Measurements from ENCODE around the gene MRPS27. TPM values are rescaled to one million over a fixed set of nuclear protein-coding genes. Genes with fewer than 3 reads are reported as not detected.

The MRPS27 gene
- total and polyA plus RNA-seq, 2 of the 4 experiments (the other 2 are of a cell fraction): 46.9 to 90.5 TPM

- CTCF ChIA-PET: interaction anchor here (1.5 kb wide), 1 partner anchor 9 kb away, joined by 8 read pairs; no protein-coding TSS in a partner anchor
- WGBS, 2 experiments (ENCODE audit: extremely low coverage in 2 of 2, insufficient read length in 1 of 2): 75% methylated on average over 1 of the region's 2 CpGs; no CpG with 5 or more reads in 1 of the 2 experiments
- TF ChIP-seq ELK1 (IDR thresholded peaks at IDR 0.05; ENCODE audit: borderline replicate concordance, low read depth, low read length): no peak
- no peak for TF ChIP-seq RCOR1 (IDR thresholded peaks at IDR 0.05; ENCODE audit: insufficient replicate concordance, low read length)
Observed at GRCh38 chr5:72266862-72267261, 53.2 kb downstream of the MRPS27 start.

More at GRCh38 chr5:72266862-72267261, 53.2 kb downstream of the MRPS27 start:
- no peak overlapping the region for H3K18ac ChIP-seq (ENCODE audit: low read depth, low read length)
- ATAC-seq (ENCODE audit: low read depth): no peak
- no peak overlapping the region for H4K5ac ChIP-seq (ENCODE audit: low read depth, low read length)
- no peak overlapping the region for H3K4me2 ChIP-seq (ENCODE audit: low read depth, low read length)
- BruUV-seq (replicated peaks): no TSS peak
- H4K20me1 ChIP-seq (ENCODE audit: insufficient read depth, low read length): peaks cover 3% of the 10 kb centered on the region; the same call in 1 of the 2 replicates
- no peak overlapping the region for H2BK20ac ChIP-seq (ENCODE audit: low read depth, low read length)
- no peaks in the 10 kb centered on the region for H3K27me3 ChIP-seq (ENCODE audit: control insufficient read depth, insufficient read depth, low read length)
- H3K23ac ChIP-seq (ENCODE audit: low read depth, low read length): no peak overlapping the region
- no peak overlapping the region for H3K4ac ChIP-seq (ENCODE audit: low read depth, low read length)
- dilution Hi-C loops (cut with HindIII; ENCODE audit: low sequenced_read_pairs, unreplicated experiment): no loop called here
- H3K9me1 ChIP-seq (ENCODE audit: insufficient read depth, low read length): no peaks in the 10 kb centered on the region
- no peak overlapping the region for H4K8ac ChIP-seq (ENCODE audit: low read depth in 2 of 2, low read length in 2 of 2)
- H3K14ac ChIP-seq (replicated peaks; ENCODE audit: low read depth, low read length): no peak overlapping the region
- H3K27ac ChIP-seq (ENCODE audit: insufficient read depth, low read length): no peak overlapping the region
- no peaks in the 10 kb centered on the region for H3K9me3 ChIP-seq (ENCODE audit: control insufficient read depth, insufficient read depth, low read length)
- no peak overlapping the region for H2AFZ ChIP-seq (replicated peaks; ENCODE audit: low read length, poor library complexity)
- H3K36me3 ChIP-seq (ENCODE audit: control insufficient read depth, insufficient read depth, low read length): no peaks in the 10 kb centered on the region
- no peak overlapping the region for H2AK9ac ChIP-seq (replicated peaks; ENCODE audit: low read depth, low read length, poor library complexity)
- H2BK15ac ChIP-seq (ENCODE audit: low read depth, low read length): no peak overlapping the region
- H2BK5ac ChIP-seq (ENCODE audit: low read depth, low read length, poor library complexity, severe bottlenecking): no peak overlapping the region
- intact Hi-C loops (cut with micrococcal nuclease): no loop called here
- peaks cover 21 to 30% of the 10 kb centered on the region in 2 experiments for H3K79me1 ChIP-seq (ENCODE audit: low read depth in 1 of 2, low read length in 2 of 2)
- H3K9ac ChIP-seq (ENCODE audit: low read depth, low read length): no peak overlapping the region
- H4K91ac ChIP-seq (ENCODE audit: insufficient read depth, low read depth, low read length): no peak overlapping the region
- POLR2A ChIA-PET (ENCODE audit: unreplicated experiment): no interaction called here
- in situ Hi-C loops (cut with MboI; ENCODE audit: low sequenced_read_pairs): no loop called here
- no peak overlapping the region for H3K4me3 ChIP-seq (ENCODE audit: insufficient read depth, low read depth, low read length)
- no peak for DNase-seq
- no peak overlapping the region for H2BK120ac ChIP-seq (ENCODE audit: low read depth, low read length)
- 0 out of 2 replicates have a peak, but pooled peaks cover 2% of the 10 kb centered on the region for H3K4me1 ChIP-seq (ENCODE audit: control insufficient read depth, insufficient read depth, low read length)
- H3K56ac ChIP-seq (ENCODE audit: extremely low read depth, insufficient read depth, low read length): no peak overlapping the region
- H2AK5ac ChIP-seq (ENCODE audit: low read depth, low read length): no peak overlapping the region
